Retinal pigment epithelial cell (primary cell): ENCODE results near the gene BAIAP2.
"Not testable (repeated sequence)": the region's sequence is repeated elsewhere in the genome, so short reads cannot be mapped to it uniquely, and the experiment has no call there.

Experiments used
- DNase-seq: peaks from one replicate; pipeline ENCODE4 v3.0.0-alpha.2; 2010; ENCODE audit warnings: low read depth
- H3K4me3 ChIP-seq: 2 replicates; pipeline ENCODE4 v1.5.1; 2011; ENCODE audit warnings: mild to moderate bottlenecking, low read length, control low read depth, moderate library complexity
- CTCF ChIP-seq: conservative IDR thresholded peaks from 2 replicates; pipeline ENCODE4 v1.5.1; 2011; ENCODE audit warnings: low read depth, low read length, control low read depth, inconsistent platforms

The BAIAP2 gene

GRCh38 chr17:81143200-81143527 lies 108.2 kb downstream of the BAIAP2 start:
- no peak for DNase-seq
- no peak overlapping the region for H3K4me3 ChIP-seq
- TF ChIP-seq CTCF: no peak

GRCh38 chr17:81143717-81144422 lies 108.9 kb downstream of the BAIAP2 start:
- no peak overlapping the region for H3K4me3 ChIP-seq
- DNase-seq: no peak
- no peak for TF ChIP-seq CTCF

GRCh38 chr17:81144423-81144781 lies 109.5 kb downstream of the BAIAP2 start:
- H3K4me3 ChIP-seq: no peak overlapping the region
- DNase-seq: no peak
- no peak for TF ChIP-seq CTCF

- DNase-seq, H3K4me3 ChIP-seq: not testable (repeated sequence)
These were observed 111.3 kb downstream of the BAIAP2 start for GRCh38 chr17:81146208-81146607.

- TF ChIP-seq CTCF: no peak
- DNase-seq: no peak
- no peak overlapping the region for H3K4me3 ChIP-seq
These were observed 112.8 kb downstream of the BAIAP2 start for GRCh38 chr17:81147701-81148100.

GRCh38 chr17:81148571-81148970 lies 113.6 kb downstream of the BAIAP2 start:
- DNase-seq: no peak
- no peak overlapping the region for H3K4me3 ChIP-seq
- TF ChIP-seq CTCF: no peak

- DNase-seq: no peak
- H3K4me3 ChIP-seq: no peak overlapping the region
- TF ChIP-seq CTCF: no peak
These were observed 114.1 kb downstream of the BAIAP2 start for GRCh38 chr17:81148986-81149533.
